GM21529 (cell line): ENCODE data around the gene TFB1M.
A peak's percentile ranks its signal among the peaks of the same experiment; 100 is the strongest.
"Not testable (repeated sequence)": the region's sequence is repeated elsewhere in the genome, so short reads cannot be mapped to it uniquely, and the experiment has no call there.

ENCODE experiments used
- ATAC-seq: cut with Tn5 transposase; IDR thresholded peaks from one replicate; pipeline ENCODE4 v1.9.1; 2021; ENCODE audit not compliant: unreplicated experiment

TFB1M gene

GRCh38 chr6:155314092-155314772 lies at the start of gene TFB1M:
Gene TFB1M, minus strand, starts transcription at chr6:155314484. Its CDS starts 56 bp downstream, at chr6:155314428.
- ATAC-seq: peak; percentile 93

- ATAC-seq: not testable (repeated sequence)
These were observed 49.7 kb upstream of the TFB1M start for GRCh38 chr6:155364021-155364420.

GRCh38 chr6:155362968-155363632 lies 48.8 kb upstream of the TFB1M start:
- ATAC-seq: not testable (repeated sequence)

GRCh38 chr6:155354167-155354566 lies 39.9 kb upstream of the TFB1M start:
- ATAC-seq: no peak

GRCh38 chr6:155352811-155353210 lies 38.5 kb upstream of the TFB1M start:
- ATAC-seq: peak; percentile 36

GRCh38 chr6:155352130-155352420 lies 37.8 kb upstream of the TFB1M start:
- ATAC-seq: no peak

GRCh38 chr6:155351273-155352129 lies 37.2 kb upstream of the TFB1M start:
- ATAC-seq: peak; percentile 90

- ATAC-seq: no peak
These were observed 35.7 kb upstream of the TFB1M start for GRCh38 chr6:155349956-155350355.

- no peak for ATAC-seq
These were observed 34.8 kb upstream of the TFB1M start for GRCh38 chr6:155349129-155349528.

- no peak for ATAC-seq
These were observed 33.5 kb upstream of the TFB1M start for GRCh38 chr6:155347800-155348199.

- no peak for ATAC-seq
These were observed 32.7 kb upstream of the TFB1M start for GRCh38 chr6:155346957-155347356.

- ATAC-seq: no peak
These were observed 30.2 kb upstream of the TFB1M start for GRCh38 chr6:155344341-155345006.

GRCh38 chr6:155341130-155341828 lies 27.0 kb upstream of the TFB1M start:
- peak; percentile 60 for ATAC-seq

- peak; percentile 37 for ATAC-seq
These were observed 26.3 kb upstream of the TFB1M start for GRCh38 chr6:155340464-155341129.

GRCh38 chr6:155339929-155340328 lies 25.6 kb upstream of the TFB1M start:
- ATAC-seq: not testable (repeated sequence)

- not testable (repeated sequence) for ATAC-seq
These were observed 24.0 kb upstream of the TFB1M start for GRCh38 chr6:155338237-155338636.

- ATAC-seq: no peak
These were observed 21.0 kb upstream of the TFB1M start for GRCh38 chr6:155335265-155335664.

- not testable (repeated sequence) for ATAC-seq
These were observed 19.8 kb upstream of the TFB1M start for GRCh38 chr6:155334073-155334472.

- peak; percentile 89 for ATAC-seq
These were observed 19.1 kb upstream of the TFB1M start for GRCh38 chr6:155333414-155333813.

GRCh38 chr6:155330922-155331321 lies 16.6 kb upstream of the TFB1M start:
- ATAC-seq: no peak
